Adrenal gland (tissue), 5 donors: Measurements from ENCODE around the gene CADPS.

Experiments
- POLR2A ChIP-seq, 2 donors: fragments of 450-650 bp; IDR thresholded peaks; one replicate each; pipeline ENCODE4 v1.6.1; 2017; ENCODE audit warnings: antibody characterized with exemption in 2 of 2, mild to moderate bottlenecking in 2 of 2, moderate library complexity in 1 of 2
- TF ChIP-seq, protein P1 (sequence below), 6 experiments: fragments of 450-650 bp in 4 of 6; fragments of 200-600 bp in 2 of 6; sonication (generic) in 1 of 6; IDR thresholded peaks; 1 replicate in 5 of 6; 2 replicates in 1 of 6; pipeline versions ENCODE4 v1.5.1 to v1.8.0; 2016 to 2021; ENCODE audit warnings: antibody characterized with exemption in 6 of 6, mild to moderate bottlenecking in 2 of 6, moderate library complexity in 1 of 6
- donor health status: DM: no; HTN: no; CAD: no.

DNA sequence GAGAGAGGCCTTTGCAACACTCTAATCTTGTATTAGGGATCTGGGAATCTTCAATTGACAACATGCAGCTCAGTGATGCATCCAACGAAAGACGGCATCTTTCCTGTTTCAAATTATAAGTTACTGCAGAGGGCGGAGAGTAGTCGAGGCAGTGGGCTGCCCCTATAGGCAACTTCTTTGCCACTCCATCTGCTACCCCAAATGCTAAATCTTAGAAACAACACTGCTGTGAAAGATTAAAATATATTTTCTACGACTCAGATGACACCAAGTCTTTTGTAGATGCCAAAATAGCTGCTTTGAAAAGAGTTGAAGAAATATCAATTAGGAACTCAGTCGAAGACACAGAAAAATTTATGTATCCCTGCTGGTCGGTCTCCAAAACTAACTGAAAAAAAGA, 340.9 kb downstream of the CADPS start:
- TF ChIP-seq, protein P1, sequence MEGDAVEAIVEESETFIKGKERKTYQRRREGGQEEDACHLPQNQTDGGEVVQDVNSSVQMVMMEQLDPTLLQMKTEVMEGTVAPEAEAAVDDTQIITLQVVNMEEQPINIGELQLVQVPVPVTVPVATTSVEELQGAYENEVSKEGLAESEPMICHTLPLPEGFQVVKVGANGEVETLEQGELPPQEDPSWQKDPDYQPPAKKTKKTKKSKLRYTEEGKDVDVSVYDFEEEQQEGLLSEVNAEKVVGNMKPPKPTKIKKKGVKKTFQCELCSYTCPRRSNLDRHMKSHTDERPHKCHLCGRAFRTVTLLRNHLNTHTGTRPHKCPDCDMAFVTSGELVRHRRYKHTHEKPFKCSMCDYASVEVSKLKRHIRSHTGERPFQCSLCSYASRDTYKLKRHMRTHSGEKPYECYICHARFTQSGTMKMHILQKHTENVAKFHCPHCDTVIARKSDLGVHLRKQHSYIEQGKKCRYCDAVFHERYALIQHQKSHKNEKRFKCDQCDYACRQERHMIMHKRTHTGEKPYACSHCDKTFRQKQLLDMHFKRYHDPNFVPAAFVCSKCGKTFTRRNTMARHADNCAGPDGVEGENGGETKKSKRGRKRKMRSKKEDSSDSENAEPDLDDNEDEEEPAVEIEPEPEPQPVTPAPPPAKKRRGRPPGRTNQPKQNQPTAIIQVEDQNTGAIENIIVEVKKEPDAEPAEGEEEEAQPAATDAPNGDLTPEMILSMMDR (IDR thresholded peaks at IDR 0.05) = no peak
- no peak for TF ChIP-seq POLR2A (IDR thresholded peaks at IDR 0.05)
